ENCODE measurements around the gene NSMCE1. TPM values are rescaled to one million over a fixed set of nuclear protein-coding genes. Genes with fewer than 3 reads are reported as not detected.

Gene NSMCE1
- total RNA-seq, 1 donor from 2014 or later = 49.2 TPM

GRCh38 chr16:27241658-27242057, 26.9 kb downstream of the NSMCE1 start:
- Histone ChIP-seq H3K4me1 (peaks cover 71% of the 10 kb centered on the region), H3K27me3 (no peaks in the 10 kb centered on the region), H3K36me3 (no peaks in the 10 kb centered on the region), H3K9me3 (no peaks in the 10 kb centered on the region), H3K27ac (peak overlapping the region; percentile 83), H3K4me3 (no peak overlapping the region)
- intact Hi-C loops (cut with DNase I) = no loop called here
- TF ChIP-seq CTCF (IDR thresholded peaks at IDR 0.05) = no peak
- DNase-seq (peak; percentile 42), ATAC-seq (no peak)

- H3K27me3 ChIP-seq = no peaks in the 10 kb centered on the region
- ATAC-seq (no peak), DNase-seq (peak; percentile 60)
- intact Hi-C loops (cut with DNase I) = no loop called here
- no peaks in the 10 kb centered on the region for H3K36me3 ChIP-seq
- H3K9me3 ChIP-seq = no peaks in the 10 kb centered on the region
- no peak overlapping the region for H3K4me3 ChIP-seq
- peaks cover 77% of the 10 kb centered on the region for H3K4me1 ChIP-seq
- TF ChIP-seq CTCF (IDR thresholded peaks at IDR 0.05) = no peak
- H3K27ac ChIP-seq = peak overlapping the region; percentile 83
Observed at GRCh38 chr16:27240948-27241531, 27.5 kb downstream of the NSMCE1 start.

GRCh38 chr16:27239906-27240655, 28.5 kb downstream of the NSMCE1 start:
- H3K4me3 ChIP-seq = no peak overlapping the region
- H3K4me1 ChIP-seq = peaks cover 84% of the 10 kb centered on the region
- intact Hi-C loops (cut with DNase I) = loop anchor here (10.0 kb wide), 1 partner anchor 125 kb away; no protein-coding TSS in a partner anchor
- no peaks in the 10 kb centered on the region for H3K27me3 ChIP-seq
- DNase-seq = peak; percentile 42
- peak overlapping the region; percentile 83 for H3K27ac ChIP-seq
- H3K36me3 ChIP-seq = no peaks in the 10 kb centered on the region
- no peak for TF ChIP-seq CTCF (IDR thresholded peaks at IDR 0.05)
- ATAC-seq = no peak
- no peaks in the 10 kb centered on the region for H3K9me3 ChIP-seq

- H3K9me3 ChIP-seq = no peaks in the 10 kb centered on the region
- no peaks in the 10 kb centered on the region for H3K27me3 ChIP-seq
- H3K36me3 ChIP-seq = no peaks in the 10 kb centered on the region
- intact Hi-C loops (cut with DNase I) = loop anchor here (10.0 kb wide), 1 partner anchor 126 kb away; no protein-coding TSS in a partner anchor
- DNase-seq (peak; percentile 33), ATAC-seq (no peak)
- TF ChIP-seq CTCF (IDR thresholded peaks at IDR 0.05) = no peak
- H3K4me1 ChIP-seq = peaks cover 84% of the 10 kb centered on the region
- H3K4me3 ChIP-seq = no peak overlapping the region
- H3K27ac ChIP-seq = peak overlapping the region; percentile 73
Observed at GRCh38 chr16:27239026-27239425, 29.5 kb downstream of the NSMCE1 start.

- ATAC-seq (no peak), DNase-seq (peak; percentile 31)
- no peaks in the 10 kb centered on the region for H3K9me3 ChIP-seq
- intact Hi-C loops (cut with DNase I) = loop anchor here (10.0 kb wide), 1 partner anchor 126 kb away; no protein-coding TSS in a partner anchor
- no peaks in the 10 kb centered on the region for H3K36me3 ChIP-seq
- H3K27ac ChIP-seq = peak overlapping the region; percentile 73
- H3K27me3 ChIP-seq = no peaks in the 10 kb centered on the region
- no peak for TF ChIP-seq CTCF (IDR thresholded peaks at IDR 0.05)
- peaks cover 80% of the 10 kb centered on the region for H3K4me1 ChIP-seq
- H3K4me3 ChIP-seq = no peak overlapping the region
Observed at GRCh38 chr16:27238591-27238990, 30.0 kb downstream of the NSMCE1 start.
